Measurements from ENCODE around the gene PGPEP1. TPM values are rescaled to one million over a fixed set of nuclear protein-coding genes. Genes with fewer than 3 reads are reported as not detected.
A peak's percentile ranks its signal among the peaks of the same experiment; 100 is the strongest.

The PGPEP1 gene
- total RNA-seq, 1 experiment from 2014 or later = 11.4 TPM

DNA sequence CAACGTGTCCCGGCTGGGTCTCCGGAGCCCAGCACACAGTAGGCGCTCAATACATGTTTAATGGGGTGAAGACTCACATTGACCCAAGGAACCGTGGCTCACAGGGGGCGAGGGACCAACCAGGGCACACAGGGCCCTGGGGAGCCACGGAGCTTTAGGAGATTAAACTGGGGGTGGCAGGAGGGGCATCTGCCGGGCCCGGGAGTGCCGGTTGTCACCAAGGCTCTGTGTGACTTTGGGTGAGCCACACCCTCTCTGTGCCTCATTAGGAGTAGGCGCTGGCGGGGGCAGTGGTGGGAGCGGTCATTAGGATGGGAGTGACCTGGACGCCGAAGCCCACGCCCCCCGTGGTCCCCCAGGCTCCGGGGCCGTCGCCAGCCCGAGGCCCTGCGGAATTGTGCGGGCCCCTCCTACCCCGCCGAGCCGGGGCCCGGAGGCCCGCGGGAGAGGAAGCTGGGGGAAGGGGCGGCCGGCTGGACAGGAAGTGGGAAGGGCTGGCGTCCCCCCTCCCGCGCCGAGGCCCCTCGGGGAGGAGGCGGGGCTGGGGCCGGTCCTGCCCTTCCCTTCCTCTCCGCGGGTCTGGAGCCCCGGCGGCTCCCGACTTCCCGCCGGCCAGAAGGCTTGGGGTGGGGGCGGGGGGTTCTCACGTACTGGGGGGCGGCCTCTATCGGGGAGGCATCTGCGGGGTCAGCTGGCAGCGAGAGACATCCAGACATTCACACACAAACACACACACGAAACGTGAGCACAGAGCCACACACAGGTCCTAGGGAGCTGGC is 77.0 kb downstream of the PGPEP1 start:
- H4K20me1 ChIP-seq (ENCODE audit: low read length) = peaks cover 6% of the 10 kb centered on the region; the same call in 1 of the 2 replicates
- ChIA-PET CTCF (interaction anchor here (1.0 kb wide), 1 partner anchor 78 kb away, joined by 3 read pairs; no protein-coding TSS in a partner anchor), POLR2A (ENCODE audit: unreplicated experiment) (interaction anchor here (0.6 kb wide), 1 partner anchor 140 kb away, joined by 4 read pairs; the partner anchor contains the start of gene KXD1)
- H2AFZ ChIP-seq (ENCODE audit: low read length) = peak overlapping the region; percentile 80
- peak overlapping the region; percentile 49 for H3K27ac ChIP-seq (ENCODE audit: low read length)
- H3K9ac ChIP-seq (ENCODE audit: low read length) = peak overlapping the region; percentile 58
- TSS peak; percentile 88 for BruUV-seq (replicated peaks)
- peaks cover 29% of the 10 kb centered on the region for H3K79me2 ChIP-seq (ENCODE audit: low read length)
- ATAC-seq (peak; percentile 39), DNase-seq (peak; percentile 72)
- intact Hi-C loops (cut with micrococcal nuclease) = loop anchor here (10.0 kb wide), 2 partner anchors 143 to 213 kb away; partner anchors contain the start of genes IQCN and RAB3A
- no peaks in the 10 kb centered on the region for H3K9me2 ChIP-seq (replicated peaks; ENCODE audit: low read length)
- TF ChIP-seq EZH2 (IDR thresholded peaks at IDR 0.05; ENCODE audit: low read length, unreplicated experiment) = no peak
- peak overlapping the region; percentile 99 for H3K4me2 ChIP-seq (ENCODE audit: low read length)
- H3K27me3 ChIP-seq (ENCODE audit: low read length) = no peaks in the 10 kb centered on the region
- no peaks in the 10 kb centered on the region for H3K9me3 ChIP-seq (ENCODE audit: low read length)
- H3K36me3 ChIP-seq (ENCODE audit: low read depth, low read length) = no peaks in the 10 kb centered on the region
- peak overlapping the region; percentile 58 for H3K4me3 ChIP-seq (ENCODE audit: low read length)
- peaks cover 37% of the 10 kb centered on the region for H3K4me1 ChIP-seq (ENCODE audit: insufficient read depth, low read length)
- no peaks in the 10 kb centered on the region for H3F3A ChIP-seq (ENCODE audit: low read length, unreplicated experiment)

GRCh38 chr19:18418029-18418482 is 77.7 kb downstream of the PGPEP1 start:
- Histone ChIP-seq H3K4me2 (ENCODE audit: low read length) (peak overlapping the region; percentile 99), H3K4me1 (ENCODE audit: insufficient read depth, low read length) (peaks cover 37% of the 10 kb centered on the region)

More at GRCh38 chr19:18418029-18418482, 77.7 kb downstream of the PGPEP1 start:
- Histone ChIP-seq H3F3A (ENCODE audit: low read length, unreplicated experiment) (no peaks in the 10 kb centered on the region), H3K27ac (ENCODE audit: low read length) (no peak overlapping the region), H4K20me1 (ENCODE audit: low read length) (peaks cover 6% of the 10 kb centered on the region; the same call in 1 of the 2 replicates), H3K4me3 (ENCODE audit: low read length) (peak overlapping the region; percentile 58; the same call in 1 of the 2 replicates), H2AFZ (ENCODE audit: low read length) (peak overlapping the region; percentile 80), H3K9ac (ENCODE audit: low read length) (peak overlapping the region; percentile 58; the same call in 1 of the 2 replicates), H3K9me3 (ENCODE audit: low read length) (no peaks in the 10 kb centered on the region), H3K79me2 (ENCODE audit: low read length) (peaks cover 35% of the 10 kb centered on the region), H3K36me3 (ENCODE audit: low read depth, low read length) (no peaks in the 10 kb centered on the region), H3K9me2 (replicated peaks; ENCODE audit: low read length) (no peaks in the 10 kb centered on the region), H3K27me3 (ENCODE audit: low read length) (no peaks in the 10 kb centered on the region)
- intact Hi-C loops (cut with micrococcal nuclease) = loop anchor here (10.0 kb wide), 2 partner anchors 143 to 213 kb away; partner anchors contain the start of genes IQCN and RAB3A
- no peak for DNase-seq
- no peak for TF ChIP-seq EZH2phosphoT487 (IDR thresholded peaks at IDR 0.05; ENCODE audit: borderline replicate concordance, low read length)
- TF ChIP-seq CTCF (conservative IDR thresholded peaks at IDR 0.05; ENCODE audit: low read depth, low read length) = no peak
- TF ChIP-seq EZH2 (IDR thresholded peaks at IDR 0.05; ENCODE audit: low read length, unreplicated experiment) = no peak
- POLR2A ChIA-PET (ENCODE audit: unreplicated experiment) = no interaction called here
- CTCF ChIA-PET = interaction anchor here (0.6 kb wide), 1 partner anchor 89 kb away, joined by 3 read pairs; no protein-coding TSS in a partner anchor
- BruUV-seq (replicated peaks) = TSS peak; percentile 19
- no peak; the same call in 1 of the 2 replicates for ATAC-seq
